GM12875 (cell line): Measurements from ENCODE around the gene NUP107.

Source experiments
- H3K4me3 ChIP-seq: one replicate; pipeline ENCODE4 v1.5.1; 2011; ENCODE audit warnings: low read depth, low read length, control low read depth
- TF ChIP-seq, protein P1 (sequence below): IDR thresholded peaks from 2 replicates; pipeline ENCODE4 v1.5.1; 2011; ENCODE audit warnings: low read depth, mild to moderate bottlenecking, control low read depth, inconsistent platforms, low read length, moderate library complexity, borderline replicate concordance; ENCODE audit not compliant: insufficient read depth

The NUP107 gene

DNA sequence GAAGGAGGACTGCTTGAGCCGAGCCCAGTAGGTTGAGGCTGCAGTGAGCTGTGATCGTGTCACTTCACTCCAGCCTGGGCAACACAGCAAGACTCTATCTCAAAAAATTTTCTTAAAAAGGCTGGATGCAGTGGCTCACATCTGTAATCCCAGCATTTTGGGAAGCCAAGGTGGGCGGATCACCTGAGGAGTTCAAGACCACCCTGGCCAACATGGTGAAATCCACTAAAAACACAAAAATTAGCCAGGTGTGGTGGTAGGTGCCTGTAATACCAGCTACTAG lies 104.1 kb downstream of the NUP107 start:
- TF ChIP-seq, protein P1, sequence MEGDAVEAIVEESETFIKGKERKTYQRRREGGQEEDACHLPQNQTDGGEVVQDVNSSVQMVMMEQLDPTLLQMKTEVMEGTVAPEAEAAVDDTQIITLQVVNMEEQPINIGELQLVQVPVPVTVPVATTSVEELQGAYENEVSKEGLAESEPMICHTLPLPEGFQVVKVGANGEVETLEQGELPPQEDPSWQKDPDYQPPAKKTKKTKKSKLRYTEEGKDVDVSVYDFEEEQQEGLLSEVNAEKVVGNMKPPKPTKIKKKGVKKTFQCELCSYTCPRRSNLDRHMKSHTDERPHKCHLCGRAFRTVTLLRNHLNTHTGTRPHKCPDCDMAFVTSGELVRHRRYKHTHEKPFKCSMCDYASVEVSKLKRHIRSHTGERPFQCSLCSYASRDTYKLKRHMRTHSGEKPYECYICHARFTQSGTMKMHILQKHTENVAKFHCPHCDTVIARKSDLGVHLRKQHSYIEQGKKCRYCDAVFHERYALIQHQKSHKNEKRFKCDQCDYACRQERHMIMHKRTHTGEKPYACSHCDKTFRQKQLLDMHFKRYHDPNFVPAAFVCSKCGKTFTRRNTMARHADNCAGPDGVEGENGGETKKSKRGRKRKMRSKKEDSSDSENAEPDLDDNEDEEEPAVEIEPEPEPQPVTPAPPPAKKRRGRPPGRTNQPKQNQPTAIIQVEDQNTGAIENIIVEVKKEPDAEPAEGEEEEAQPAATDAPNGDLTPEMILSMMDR = no peak
- H3K4me3 ChIP-seq = no peak overlapping the region

DNA sequence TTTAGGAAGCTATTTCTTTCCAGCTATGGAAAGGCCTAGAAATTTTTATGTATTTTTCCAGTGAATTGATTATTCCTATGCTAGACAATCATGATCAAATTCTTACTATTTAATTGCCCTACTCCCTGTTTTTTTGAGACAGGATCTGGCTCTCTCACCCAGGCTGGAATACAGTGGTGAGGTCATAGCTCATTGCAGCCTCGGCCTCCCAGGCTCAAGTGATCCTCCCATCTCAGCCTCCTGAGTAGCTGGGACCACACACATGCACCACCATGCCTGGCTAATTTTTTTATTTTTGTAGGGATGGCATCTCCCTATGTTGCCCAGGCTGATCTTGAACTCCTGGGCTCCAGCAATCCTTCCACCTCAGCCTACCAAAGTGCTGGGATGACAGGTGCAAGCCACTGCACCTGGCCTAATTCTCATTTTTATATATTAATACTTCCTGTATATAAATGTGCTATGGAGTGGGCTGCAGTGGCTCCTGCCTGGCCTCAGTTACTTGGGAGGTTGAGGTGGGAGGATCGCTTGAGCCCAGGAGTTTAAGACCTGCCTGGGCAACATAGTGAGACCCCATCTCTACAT lies 105.2 kb downstream of the NUP107 start:
- no peak overlapping the region for H3K4me3 ChIP-seq
- TF ChIP-seq, protein P1 = no peak

DNA sequence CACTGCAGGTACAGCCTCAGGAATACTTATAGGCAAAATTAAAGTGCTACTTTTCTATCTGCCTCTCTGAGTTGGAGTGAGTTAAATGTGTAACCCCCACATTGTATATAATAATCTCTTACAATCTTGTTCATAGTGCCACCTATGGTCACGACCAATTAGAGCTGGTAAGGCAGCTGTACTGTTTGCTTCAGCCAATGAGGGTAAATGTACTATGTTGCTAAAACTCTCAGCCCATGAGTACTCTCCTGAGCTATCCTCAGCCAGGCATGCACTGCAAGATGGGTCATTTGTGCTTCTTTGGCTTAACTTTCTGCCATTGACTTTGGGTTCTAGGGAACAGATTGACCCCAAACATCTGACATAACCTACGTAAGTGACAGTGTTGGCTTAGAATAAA lies 106.2 kb downstream of the NUP107 start:
- no peak overlapping the region for H3K4me3 ChIP-seq
- TF ChIP-seq, protein P1 = no peak

DNA sequence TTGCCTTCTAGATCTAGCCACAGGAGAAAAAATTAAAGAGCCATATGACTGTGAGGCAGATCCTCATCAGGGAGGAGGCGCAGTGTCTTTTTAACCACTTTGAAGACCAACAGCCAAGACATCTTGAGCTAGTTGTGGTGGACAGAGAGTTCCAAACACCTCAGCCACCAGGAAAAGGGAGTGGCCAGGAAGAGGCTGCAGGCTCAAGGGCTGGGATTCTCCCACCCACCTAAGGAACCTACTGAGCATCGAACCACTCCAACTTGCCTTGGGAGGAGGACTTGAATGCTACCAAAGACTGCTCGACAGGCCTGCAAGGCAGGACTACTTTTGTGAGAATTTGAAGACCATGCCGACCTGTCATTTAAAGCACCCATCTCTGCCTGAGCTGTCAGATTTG lies 106.7 kb downstream of the NUP107 start:
- H3K4me3 ChIP-seq = no peak overlapping the region
- TF ChIP-seq, protein P1 = no peak

DNA sequence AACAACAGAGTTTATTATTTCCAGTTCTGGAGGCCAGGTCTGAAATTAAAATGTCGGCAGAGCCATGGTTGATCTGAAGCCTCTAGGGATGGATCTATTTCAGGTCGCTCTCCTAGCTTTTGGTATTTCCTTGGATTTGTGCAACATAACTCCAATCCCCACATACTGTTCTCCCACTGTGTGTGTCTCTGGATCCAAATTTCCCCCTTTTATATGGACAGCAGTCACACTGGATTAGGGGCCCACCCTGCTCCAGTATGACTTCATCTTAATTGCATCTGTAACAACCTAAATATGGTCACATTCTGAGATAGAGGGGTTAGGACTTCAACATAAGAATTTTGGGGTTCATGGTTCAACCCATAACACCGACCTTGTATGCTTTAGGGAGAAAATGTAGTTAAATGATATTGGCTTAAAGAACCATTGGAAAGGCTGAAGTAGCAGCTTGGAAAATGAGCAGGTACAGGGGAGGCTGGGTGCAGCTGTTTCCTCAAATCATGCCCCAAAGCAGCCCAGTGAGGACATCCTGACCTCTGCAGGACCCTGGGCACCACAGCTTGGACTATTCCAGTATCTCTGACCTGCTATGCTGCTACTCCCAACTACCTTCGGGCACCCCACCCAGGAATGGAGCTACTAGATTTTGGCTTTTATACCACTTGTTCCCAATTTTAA lies 107.3 kb downstream of the NUP107 start:
- no peak overlapping the region for H3K4me3 ChIP-seq
- TF ChIP-seq, protein P1 = no peak

DNA sequence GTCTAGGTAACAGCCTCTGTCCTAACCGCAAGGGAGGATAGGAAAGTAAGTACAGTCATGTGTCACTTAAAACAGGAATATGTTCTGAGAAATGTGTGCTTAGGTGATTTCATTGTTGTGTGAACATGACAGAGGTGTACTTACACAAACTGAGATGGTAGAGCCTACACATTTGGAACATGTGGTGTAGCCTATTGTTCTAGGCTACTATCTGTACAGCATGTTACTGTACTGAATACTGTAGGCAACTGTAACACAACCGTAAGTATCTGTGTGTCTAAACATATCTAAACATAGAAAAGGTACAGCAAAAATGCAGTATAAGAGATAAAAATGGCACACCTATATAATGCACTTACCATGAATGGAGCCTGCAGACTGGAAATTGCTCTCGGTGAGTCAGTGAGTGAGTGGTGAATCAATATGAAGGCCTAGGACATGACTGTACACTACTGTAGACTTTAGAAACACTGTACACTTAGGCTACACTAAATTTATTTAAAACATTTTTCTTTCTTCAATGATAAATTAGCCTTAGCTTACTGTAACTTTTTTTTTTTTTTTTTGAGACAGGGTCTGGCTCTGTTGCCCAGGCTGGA lies 108.0 kb downstream of the NUP107 start:
- no peak overlapping the region for H3K4me3 ChIP-seq
- TF ChIP-seq, protein P1 = no peak
